Fibroblast of skin of back (primary cell): ENCODE results near the gene NLRX1.
"Not testable (repeated sequence)": the region's sequence is repeated elsewhere in the genome, so short reads cannot be mapped to it uniquely, and the experiment has no call there.

Source experiments
- DNase-seq: peaks from one replicate; pipeline ENCODE4 v3.0.0-alpha.2; 2013

Gene NLRX1

DNA sequence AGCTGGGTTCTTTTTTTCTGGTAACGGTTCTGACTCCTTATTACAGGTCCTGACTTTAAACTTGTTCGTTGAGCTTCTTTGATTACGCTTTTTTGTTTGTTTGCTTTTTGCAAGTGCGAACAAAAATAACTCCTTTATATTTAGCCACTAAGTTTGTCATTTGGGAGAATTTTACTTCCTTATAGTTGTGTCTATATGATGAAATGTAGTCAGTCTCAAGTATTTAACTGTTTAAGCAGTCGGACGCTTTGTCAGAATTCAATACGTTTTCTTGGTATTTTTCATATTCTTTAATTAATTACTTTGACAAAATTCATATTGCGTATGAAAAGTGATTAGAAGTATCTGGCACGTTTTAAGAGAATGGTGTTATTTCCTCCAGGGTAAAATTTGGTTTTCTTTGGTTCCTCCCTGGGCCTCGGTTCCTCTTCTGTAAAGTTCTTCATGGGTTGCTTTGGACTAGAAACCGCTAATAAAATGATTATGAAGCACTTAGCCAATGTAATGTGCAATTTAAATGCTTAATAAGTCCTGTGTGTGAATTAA is 39.0 kb downstream of the NLRX1 start:
- DNase-seq: no peak

DNA sequence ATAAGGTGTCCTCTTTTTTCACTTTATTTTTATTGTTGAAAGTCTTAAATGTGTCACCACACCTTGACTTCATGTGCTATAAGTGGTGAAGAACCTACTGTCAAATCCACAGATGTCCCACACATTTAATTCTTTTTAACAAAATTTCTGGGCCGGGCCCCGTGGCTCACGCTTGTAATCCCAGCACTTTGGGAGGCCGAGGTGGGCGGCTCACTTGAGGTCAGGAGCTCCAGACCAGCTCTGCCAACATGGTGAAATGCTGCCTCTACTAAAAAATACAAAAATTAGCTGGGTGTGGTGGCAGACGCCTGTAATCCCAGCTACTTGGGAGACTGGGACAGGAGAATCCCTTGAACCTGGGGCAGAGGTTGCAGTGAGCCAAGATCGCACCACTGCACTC is 40.7 kb downstream of the NLRX1 start:
- DNase-seq: no peak

- no peak for DNase-seq
These were observed 41.5 kb downstream of the NLRX1 start for GRCh38 chr11:119210050-119210449.

- peak; percentile 94 for DNase-seq
These were observed 49.8 kb downstream of the NLRX1 start for GRCh38 chr11:119218141-119218878.

GRCh38 chr11:119222308-119222707 is 53.8 kb downstream of the NLRX1 start:
- DNase-seq: peak; percentile 43

- DNase-seq: no peak
These were observed 54.4 kb downstream of the NLRX1 start for GRCh38 chr11:119222891-119223290.

DNA sequence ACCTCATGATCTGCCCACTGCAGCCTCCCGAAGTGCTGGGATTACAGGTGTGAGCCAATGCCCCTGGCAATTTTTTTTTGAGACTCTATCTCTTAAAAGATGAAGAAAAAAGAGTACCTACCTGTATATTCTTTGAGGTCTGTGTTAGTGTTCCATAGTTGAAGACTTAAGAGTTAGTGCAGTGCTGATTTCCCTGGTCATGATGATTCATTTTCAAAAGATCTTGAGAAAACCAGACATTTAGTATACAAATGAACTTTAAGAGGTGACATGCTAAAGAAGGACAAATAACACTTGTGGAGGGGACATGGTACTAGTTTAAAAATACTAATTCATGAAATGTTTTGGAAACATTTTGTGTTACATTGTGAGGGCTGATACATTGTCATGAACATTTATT is 55.3 kb downstream of the NLRX1 start:
- DNase-seq: peak; percentile 27

DNA sequence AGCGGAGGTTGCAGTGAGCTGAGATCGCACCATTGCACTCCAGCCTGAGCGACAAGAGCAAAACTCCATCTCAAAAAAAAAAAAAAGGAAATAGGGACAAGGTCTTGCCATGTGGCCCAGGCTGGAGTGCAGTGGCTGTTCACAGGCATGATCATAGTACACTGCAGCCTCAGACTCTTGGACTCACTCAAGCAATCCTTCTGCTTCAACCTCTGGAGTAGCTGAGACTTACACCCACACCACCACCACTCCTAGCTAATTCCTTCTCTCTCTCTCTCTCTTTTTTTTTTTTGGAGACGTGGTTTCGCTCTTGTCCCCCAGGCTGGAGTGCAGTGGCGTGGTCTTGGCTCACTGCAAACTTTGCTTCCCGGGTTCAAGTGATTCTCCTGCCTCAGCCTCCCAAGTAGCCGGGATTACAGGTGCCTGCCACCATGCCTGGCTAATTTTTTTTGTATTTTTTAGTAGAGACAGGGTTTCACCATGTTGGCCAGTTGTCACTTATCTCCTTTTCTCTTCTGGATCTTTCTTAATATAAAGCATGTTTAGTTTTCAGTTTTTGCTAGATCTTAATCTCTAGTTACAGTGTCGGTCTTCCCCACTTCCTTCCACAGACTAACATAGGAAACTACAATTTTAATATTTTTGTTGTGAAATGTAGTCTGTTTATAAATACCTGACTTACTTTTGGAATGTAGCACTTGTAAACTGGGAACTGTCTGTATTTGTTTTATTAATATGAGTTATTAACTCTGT is 60.2 kb downstream of the NLRX1 start:
- DNase-seq: not testable (repeated sequence)

DNA sequence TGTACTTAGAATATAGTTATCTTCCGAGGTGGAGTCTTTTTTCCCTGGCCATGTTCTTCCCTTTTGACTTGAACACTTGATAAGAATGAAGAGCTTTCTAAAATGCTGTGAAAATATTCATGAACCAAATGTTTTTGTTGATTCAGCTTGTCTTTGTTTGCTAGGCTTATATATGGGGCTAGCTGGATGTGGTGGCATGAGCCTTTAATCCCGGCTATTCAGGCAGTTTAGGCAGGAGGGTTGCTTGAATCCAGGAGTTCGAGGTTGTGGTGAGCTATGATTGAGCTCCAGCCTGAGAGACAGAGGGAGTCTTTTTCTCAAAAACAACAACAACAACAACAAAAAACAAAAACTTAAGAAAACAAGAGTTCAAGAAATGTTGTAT is 60.8 kb downstream of the NLRX1 start:
- DNase-seq: peak; percentile 9

DNA sequence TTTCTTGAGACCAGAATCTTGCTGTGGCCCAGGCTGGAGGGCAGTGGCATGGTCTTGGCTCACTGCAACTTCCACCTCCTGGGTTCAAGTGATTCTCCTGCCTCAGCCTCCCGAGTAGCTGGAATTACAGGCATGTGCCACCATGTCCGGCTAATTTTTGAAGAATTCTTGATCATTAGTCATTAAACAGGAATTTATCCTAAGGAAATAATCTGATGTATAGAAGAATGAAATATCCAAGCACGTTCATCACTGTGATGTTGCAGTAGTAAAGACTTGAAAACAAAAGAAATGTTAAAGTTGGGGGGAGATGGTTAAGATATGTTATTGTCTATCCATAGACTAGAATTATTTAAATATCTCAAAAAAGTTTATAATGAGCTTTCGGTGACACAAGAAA is 61.2 kb downstream of the NLRX1 start:
- peak; percentile 59 for DNase-seq
